WERI-Rb-1 (cell line): ENCODE measurements around the gene CD59.

Experiments used
- DNase-seq: peaks from one replicate; pipeline ENCODE4 v3.0.0-alpha.2; 2020
- H3K27ac ChIP-seq: fragments of 250-450 bp; sonication (Bioruptor Pico); 2 replicates; pipeline ENCODE4 v1.5.1; 2020; ENCODE audit warnings: mild to moderate bottlenecking, moderate library complexity
- H3K27me3 ChIP-seq: fragments of 250-450 bp; sonication (Bioruptor Pico); 2 replicates; pipeline ENCODE4 v1.5.1; 2021; ENCODE audit warnings: mild to moderate bottlenecking, low read depth, moderate library complexity; ENCODE audit not compliant: insufficient read depth, severe bottlenecking
- H3K36me3 ChIP-seq: fragments of 250-450 bp; sonication (Bioruptor Pico); 2 replicates; pipeline ENCODE4 v1.5.1; 2020; ENCODE audit warnings: mild to moderate bottlenecking, moderate library complexity
- H3K4me3 ChIP-seq: 2 replicates; pipeline ENCODE4 v1.5.1; 2011; ENCODE audit warnings: low read depth, mild to moderate bottlenecking, control low read depth, low read length
- H3K9me3 ChIP-seq: fragments of 250-450 bp; sonication (Bioruptor Pico); 2 replicates; pipeline ENCODE4 v1.5.1; 2021; ENCODE audit warnings: mild to moderate bottlenecking, moderate library complexity; ENCODE audit not compliant: severe bottlenecking
- CTCF ChIP-seq: IDR thresholded peaks from 2 replicates; pipeline ENCODE4 v1.5.1; 2011; ENCODE audit warnings: low read depth, mild to moderate bottlenecking, control low read depth, inconsistent platforms, low read length

CD59 gene

GRCh38 chr11:33718440-33718839, 17.8 kb downstream of the CD59 start:
- H3K27ac ChIP-seq = no peak overlapping the region
- H3K4me3 ChIP-seq = no peak overlapping the region
- no peaks in the 10 kb centered on the region for H3K9me3 ChIP-seq
- H3K27me3 ChIP-seq = no peaks in the 10 kb centered on the region
- H3K36me3 ChIP-seq = peaks cover 27% of the 10 kb centered on the region
- TF ChIP-seq CTCF = no peak
- DNase-seq = no peak

GRCh38 chr11:33716243-33716642, 20.0 kb downstream of the CD59 start:
- Histone ChIP-seq H3K36me3 (peaks cover 27% of the 10 kb centered on the region), H3K4me3 (no peak overlapping the region), H3K9me3 (no peaks in the 10 kb centered on the region), H3K27ac (no peak overlapping the region), H3K27me3 (no peaks in the 10 kb centered on the region)
- peak; percentile 26 for DNase-seq
- TF ChIP-seq CTCF = no peak; the same call in 1 of the 2 replicates

- H3K27me3 ChIP-seq = no peaks in the 10 kb centered on the region
- H3K36me3 ChIP-seq = peaks cover 27% of the 10 kb centered on the region
- no peak overlapping the region for H3K27ac ChIP-seq
Measured at GRCh38 chr11:33713856-33714398, 22.3 kb downstream of the CD59 start.

GRCh38 chr11:33713151-33713855, 22.9 kb downstream of the CD59 start:
- Histone ChIP-seq H3K27ac (no peak overlapping the region), H3K27me3 (no peaks in the 10 kb centered on the region), H3K9me3 (no peaks in the 10 kb centered on the region), H3K4me3 (no peak overlapping the region), H3K36me3 (peaks cover 26% of the 10 kb centered on the region)
- no peak for TF ChIP-seq CTCF
- no peak for DNase-seq

More at GRCh38 chr11:33713856-33714398, 22.3 kb downstream of the CD59 start:
- Histone ChIP-seq H3K9me3 (no peaks in the 10 kb centered on the region), H3K4me3 (no peak overlapping the region)
- DNase-seq = no peak
- no peak for TF ChIP-seq CTCF

GRCh38 chr11:33712436-33712835, 23.8 kb downstream of the CD59 start:
- TF ChIP-seq CTCF = no peak
- no peak for DNase-seq
- no peaks in the 10 kb centered on the region for H3K27me3 ChIP-seq
- no peak overlapping the region for H3K27ac ChIP-seq
- H3K36me3 ChIP-seq = peaks cover 26% of the 10 kb centered on the region
- no peaks in the 10 kb centered on the region for H3K9me3 ChIP-seq
- no peak overlapping the region for H3K4me3 ChIP-seq
